PC-9 (cell line): ENCODE measurements around the gene COMMD4.

Experiments used
- CTCF ChIP-seq: fragments of 200-600 bp; sonication (generic); conservative IDR thresholded peaks from 2 replicates; pipeline ENCODE4 v1.6.1; 2017; ENCODE audit warnings: mixed run types, antibody characterized with exemption, mild to moderate bottlenecking, moderate library complexity
- EZH2 ChIP-seq: fragments of 200-600 bp; sonication (generic); IDR thresholded peaks from 2 replicates; pipeline ENCODE4 v1.8.0; 2017; ENCODE audit warnings: antibody characterized with exemption, low read depth

GRCh38 chr15:75347222-75348033 is 11.6 kb downstream of the COMMD4 start:
- TF ChIP-seq CTCF (no peak), EZH2 (no peak)
